ACC112 (cell line): ENCODE measurements around the gene PLD1.
"Not testable (repeated sequence)": the region's sequence is repeated elsewhere in the genome, so short reads cannot be mapped to it uniquely, and the experiment has no call there.

Source experiments
- H2AFZ ChIP-seq: fragments of 200-600 bp; sonication (generic); one replicate; pipeline ENCODE4 v1.6.0; 2017; ENCODE audit warnings: antibody characterized with exemption, low read length; ENCODE audit not compliant: unreplicated experiment
- H3K27ac ChIP-seq: fragments of 200-600 bp; sonication (generic); 2 replicates; pipeline ENCODE4 v1.5.1; 2014; ENCODE audit warnings: low read depth, mild to moderate bottlenecking, antibody characterized with exemption, low read length, moderate library complexity
- H3K27me3 ChIP-seq: fragments of 200-600 bp; sonication (generic); 2 replicates; pipeline ENCODE4 v1.6.1; 2014; ENCODE audit warnings: mild to moderate bottlenecking, antibody characterized with exemption, low read length, moderate library complexity, mixed read lengths; ENCODE audit not compliant: insufficient read depth
- H3K36me3 ChIP-seq: fragments of 200-600 bp; sonication (generic); 2 replicates; pipeline ENCODE4 v1.6.1; 2016; ENCODE audit warnings: mild to moderate bottlenecking, antibody characterized with exemption, low read length, moderate library complexity, mixed read lengths; ENCODE audit not compliant: insufficient read depth
- H3K4me1 ChIP-seq: fragments of 200-600 bp; sonication (generic); one replicate; pipeline ENCODE4 v1.6.1; 2016; ENCODE audit warnings: low read length, mixed read lengths; ENCODE audit not compliant: insufficient read depth, unreplicated experiment, control insufficient read depth
- H3K4me3 ChIP-seq: fragments of 200-600 bp; sonication (generic); 2 replicates; pipeline ENCODE4 v1.5.1; 2014; ENCODE audit warnings: mild to moderate bottlenecking, low read depth, low read length
- H3K79me2 ChIP-seq: fragments of 200-600 bp; sonication (generic); one replicate; pipeline ENCODE4 v1.6.0; 2016; ENCODE audit warnings: low read length; ENCODE audit not compliant: control insufficient read depth, unreplicated experiment, insufficient read depth

Gene PLD1

GRCh38 chr3:171809861-171810628 is at the start of gene PLD1:
Gene PLD1 (minus strand): TSS chr3:171810483. CDS start chr3:171738051, 72,432 bp downstream.
- Histone ChIP-seq H2AFZ (no peak within 1 kb of the TSS), H3K79me2 (peaks cover 18% of the 10 kb centered on the region), H3K27ac (peak within 1 kb of the TSS; percentile 99), H3K4me3 (peak within 1 kb of the TSS; percentile 88), H3K4me1 (peaks cover 61% of the 10 kb centered on the region), H3K36me3 (no peaks in the 10 kb centered on the region), H3K27me3 (no peaks in the 10 kb centered on the region)

- not testable (repeated sequence) for H3K79me2 ChIP-seq, H3K4me3 ChIP-seq, H2AFZ ChIP-seq, H3K27me3 ChIP-seq, H3K27ac ChIP-seq, H3K36me3 ChIP-seq
- peaks cover 13% of the 10 kb centered on the region for H3K4me1 ChIP-seq
Observed at GRCh38 chr3:171858770-171859169, 48.5 kb upstream of the PLD1 start.

- no peak overlapping the region for H3K4me3 ChIP-seq
- no peak overlapping the region for H3K27ac ChIP-seq
- no peak overlapping the region for H2AFZ ChIP-seq
- H3K27me3 ChIP-seq: no peaks in the 10 kb centered on the region
- H3K36me3 ChIP-seq: peaks cover 4% of the 10 kb centered on the region; the same call in 1 of the 2 replicates
- H3K79me2 ChIP-seq: no peaks in the 10 kb centered on the region
- H3K4me1 ChIP-seq: peaks cover 4% of the 10 kb centered on the region
Observed at GRCh38 chr3:171854649-171855305, 44.5 kb upstream of the PLD1 start.

- Histone ChIP-seq H3K4me1 (peaks cover 9% of the 10 kb centered on the region), H3K27ac (peak overlapping the region; percentile 55; the same call in 1 of the 2 replicates), H3K27me3 (no peaks in the 10 kb centered on the region), H2AFZ (no peak overlapping the region), H3K36me3 (peaks cover 4% of the 10 kb centered on the region; the same call in 1 of the 2 replicates), H3K4me3 (no peak overlapping the region), H3K79me2 (no peaks in the 10 kb centered on the region)
Observed at GRCh38 chr3:171851660-171852058, 41.4 kb upstream of the PLD1 start.

GRCh38 chr3:171850960-171851659 is 40.8 kb upstream of the PLD1 start:
- no peak overlapping the region for H2AFZ ChIP-seq
- H3K36me3 ChIP-seq: peaks cover 4% of the 10 kb centered on the region; the same call in 1 of the 2 replicates
- peaks cover 14% of the 10 kb centered on the region for H3K4me1 ChIP-seq
- peak overlapping the region; percentile 11; the same call in 1 of the 2 replicates for H3K27ac ChIP-seq
- no peaks in the 10 kb centered on the region for H3K79me2 ChIP-seq
- H3K4me3 ChIP-seq: no peak overlapping the region
- H3K27me3 ChIP-seq: no peaks in the 10 kb centered on the region

GRCh38 chr3:171850320-171850959 is 40.2 kb upstream of the PLD1 start:
- Histone ChIP-seq H3K4me3 (no peak overlapping the region), H3K79me2 (no peaks in the 10 kb centered on the region), H2AFZ (no peak overlapping the region), H3K27ac (no peak overlapping the region), H3K27me3 (no peaks in the 10 kb centered on the region), H3K4me1 (peaks cover 15% of the 10 kb centered on the region), H3K36me3 (peaks cover 4% of the 10 kb centered on the region; the same call in 1 of the 2 replicates)

GRCh38 chr3:171849617-171850319 is 39.5 kb upstream of the PLD1 start:
- no peak overlapping the region for H2AFZ ChIP-seq
- H3K4me1 ChIP-seq: peaks cover 15% of the 10 kb centered on the region
- H3K27ac ChIP-seq: no peak overlapping the region
- H3K36me3 ChIP-seq: peaks cover 4% of the 10 kb centered on the region; the same call in 1 of the 2 replicates
- no peak overlapping the region for H3K4me3 ChIP-seq
- H3K79me2 ChIP-seq: no peaks in the 10 kb centered on the region
- no peaks in the 10 kb centered on the region for H3K27me3 ChIP-seq

GRCh38 chr3:171847595-171848259 is 37.4 kb upstream of the PLD1 start:
- Histone ChIP-seq H3K4me1 (peaks cover 18% of the 10 kb centered on the region), H3K27me3 (no peaks in the 10 kb centered on the region), H3K4me3 (no peak overlapping the region), H2AFZ (no peak overlapping the region), H3K36me3 (no peaks in the 10 kb centered on the region), H3K79me2 (no peaks in the 10 kb centered on the region), H3K27ac (no peak overlapping the region)

- no peaks in the 10 kb centered on the region for H3K27me3 ChIP-seq
- H3K4me3 ChIP-seq: no peak overlapping the region
- peak overlapping the region; percentile 60; the same call in 1 of the 2 replicates for H3K27ac ChIP-seq
- H3K4me1 ChIP-seq: peaks cover 20% of the 10 kb centered on the region
- no peaks in the 10 kb centered on the region for H3K79me2 ChIP-seq
- peak overlapping the region; percentile 44 for H2AFZ ChIP-seq
- H3K36me3 ChIP-seq: no peaks in the 10 kb centered on the region
Observed at GRCh38 chr3:171847133-171847532, 36.9 kb upstream of the PLD1 start.
